ENCODE results near the gene CTIF. TPM values are rescaled to one million over a fixed set of nuclear protein-coding genes. Genes with fewer than 3 reads are reported as not detected.
A peak's percentile ranks its signal among the peaks of the same experiment; 100 is the strongest.

CTIF gene
- total RNA-seq, 6 donors from 2014 or later, result 32.1 to 62.4 (median 47.8) TPM

GRCh38 chr18:48560491-48560890, 21.7 kb downstream of the CTIF start:
- H3K4me1 ChIP-seq, result peaks cover 3 to 31% (median 25%) of the 10 kb centered on the region in 4 donors
- no peak for DNase-seq
- peaks cover 0 to 10% (median 0%) of the 10 kb centered on the region in 4 donors for H3K36me3 ChIP-seq
- TF ChIP-seq EP300 (IDR thresholded peaks at IDR 0.05) (no peak), POLR2AphosphoS5 (IDR thresholded peaks at IDR 0.05) (no peak), CTCF (IDR thresholded peaks at IDR 0.05) (no peak), POLR2A (IDR thresholded peaks at IDR 0.05) (no peak)
- 96 to 97% methylated on average over 7 of the region's 7 CpGs for WGBS, 2 donors
- no peak overlapping the region for H3K27ac ChIP-seq
- no peaks in the 10 kb centered on the region for H3K27me3 ChIP-seq
- no peak overlapping the region for H3K4me3 ChIP-seq
- ATAC-seq (ENCODE audit: low FRiP score in 2 of 2), result no peak
- H3K9me3 ChIP-seq, result peaks cover 0 to 4% (median 0%) of the 10 kb centered on the region in 4 donors

GRCh38 chr18:48562075-48562474, 23.2 kb downstream of the CTIF start:
- TF ChIP-seq POLR2AphosphoS5 (IDR thresholded peaks at IDR 0.05), result no peak
- no peak for TF ChIP-seq POLR2A (IDR thresholded peaks at IDR 0.05)
- no peak for TF ChIP-seq EP300 (IDR thresholded peaks at IDR 0.05)
- no peak for TF ChIP-seq CTCF (IDR thresholded peaks at IDR 0.05)
- DNase-seq, result no peak
- no peak for ATAC-seq (ENCODE audit: low FRiP score in 2 of 2)
- Histone ChIP-seq H3K4me1 (peaks cover 3 to 32% (median 29%) of the 10 kb centered on the region in 4 donors), H3K27me3 (no peaks in the 10 kb centered on the region), H3K27ac (peak overlapping the region in 1 of 4 donors; percentile 57), H3K4me3 (no peak overlapping the region), H3K36me3 (no peaks in the 10 kb centered on the region), H3K9me3 (peaks cover 0 to 4% (median 0%) of the 10 kb centered on the region in 4 donors)

GRCh38 chr18:48563027-48563426, 24.2 kb downstream of the CTIF start:
- Histone ChIP-seq H3K36me3 (no peaks in the 10 kb centered on the region), H3K27ac (peak overlapping the region in 2 of 4 donors; percentile 42 to 69), H3K27me3 (no peaks in the 10 kb centered on the region), H3K4me3 (no peak overlapping the region), H3K4me1 (peaks cover 3 to 32% (median 29%) of the 10 kb centered on the region in 4 donors), H3K9me3 (peaks cover 0 to 4% (median 0%) of the 10 kb centered on the region in 4 donors)
- ATAC-seq (ENCODE audit: low FRiP score in 2 of 2) (no peak), DNase-seq (no peak)
- TF ChIP-seq POLR2AphosphoS5 (IDR thresholded peaks at IDR 0.05) (no peak), CTCF (IDR thresholded peaks at IDR 0.05) (no peak), EP300 (IDR thresholded peaks at IDR 0.05) (no peak), POLR2A (IDR thresholded peaks at IDR 0.05) (no peak)
- 86 to 100% methylated on average over 1 to 2 of the region's 2 CpGs for WGBS, 2 donors

- H3K4me1 ChIP-seq, result peaks cover 3 to 32% (median 29%) of the 10 kb centered on the region in 4 donors
Observed at GRCh38 chr18:48564139-48564538, 25.3 kb downstream of the CTIF start.

GRCh38 chr18:48565105-48565504, 26.3 kb downstream of the CTIF start:
- H3K27me3 ChIP-seq, result no peaks in the 10 kb centered on the region
- H3K4me1 ChIP-seq, result peaks cover 3 to 32% (median 29%) of the 10 kb centered on the region in 4 donors
- peak overlapping the region in 1 of 4 donors; percentile 69 for H3K27ac ChIP-seq
- no peaks in the 10 kb centered on the region for H3K9me3 ChIP-seq
- no peaks in the 10 kb centered on the region for H3K36me3 ChIP-seq
- no peak for DNase-seq
- H3K4me3 ChIP-seq, result no peak overlapping the region
- TF ChIP-seq POLR2AphosphoS5 (IDR thresholded peaks at IDR 0.05), result peak in 1 of 2 donors; percentile 26
- TF ChIP-seq POLR2A (IDR thresholded peaks at IDR 0.05), result no peak
- no peak for ATAC-seq (ENCODE audit: low FRiP score in 2 of 2)
- WGBS, 2 donors, result 64 to 68% methylated on average over 9 to 10 of the region's 10 CpGs

More at GRCh38 chr18:48564139-48564538, 25.3 kb downstream of the CTIF start:
- no peak overlapping the region for H3K4me3 ChIP-seq
- DNase-seq (peak in 1 of 2 donors; percentile 33), ATAC-seq (ENCODE audit: low FRiP score in 2 of 2) (no peak)
- peaks cover 0 to 4% (median 0%) of the 10 kb centered on the region in 4 donors for H3K9me3 ChIP-seq
- H3K27ac ChIP-seq, result peak overlapping the region in 3 of 4 donors; percentile 0 to 69 (median 42)
- no peaks in the 10 kb centered on the region for H3K27me3 ChIP-seq
- 82 to 91% methylated on average over 8 of the region's 8 CpGs for WGBS, 2 donors
- no peaks in the 10 kb centered on the region for H3K36me3 ChIP-seq
- TF ChIP-seq POLR2A (IDR thresholded peaks at IDR 0.05) (no peak), EP300 (IDR thresholded peaks at IDR 0.05) (no peak)

GRCh38 chr18:48566589-48566988, 27.8 kb downstream of the CTIF start:
- H3K4me1 ChIP-seq, result peaks cover 3 to 32% (median 29%) of the 10 kb centered on the region in 4 donors
- H3K4me3 ChIP-seq, result no peak overlapping the region
- H3K27ac ChIP-seq, result no peak overlapping the region
- ATAC-seq (ENCODE audit: low FRiP score in 2 of 2) (no peak), DNase-seq (no peak)
- WGBS, 2 donors, result 94% methylated on average over 1 of the region's 1 CpG; no CpG with 5 or more reads in 1 of the 2 donors
- TF ChIP-seq POLR2A (IDR thresholded peaks at IDR 0.05) (no peak), CTCF (IDR thresholded peaks at IDR 0.05) (no peak)
- H3K9me3 ChIP-seq, result no peaks in the 10 kb centered on the region
- H3K36me3 ChIP-seq, result no peaks in the 10 kb centered on the region
- H3K27me3 ChIP-seq, result no peaks in the 10 kb centered on the region
